Ovary (tissue), 9 donors: ENCODE measurements around the gene PPP2R1B. TPM values are rescaled to one million over a fixed set of nuclear protein-coding genes. Genes with fewer than 3 reads are reported as not detected.

Experiments used
- DNase-seq, 5 donors: peaks; one replicate each; pipeline ENCODE4 v3.0.0-alpha.2; 2019 to 2020
- H3K27ac ChIP-seq, 2 donors: fragments of 200-600 bp; one replicate each; pipeline versions ENCODE4 v1.5.1 to v1.8.0; 2019 to 2022
- H3K27me3 ChIP-seq: fragments of 200-600 bp; one replicate; pipeline ENCODE4 v1.8.0; 2022
- H3K36me3 ChIP-seq: fragments of 200-600 bp; sonication (generic); one replicate; pipeline ENCODE4 v1.5.1; 2019
- H3K4me1 ChIP-seq: one replicate; pipeline ENCODE4 v1.8.1; 2013; ENCODE audit warnings: mild to moderate bottlenecking, moderate library complexity; ENCODE audit not compliant: insufficient read depth
- H3K4me3 ChIP-seq: fragments of 200-600 bp; sonication (generic); one replicate; pipeline ENCODE4 v1.5.1; 2017
- H3K9me3 ChIP-seq, 2 donors: fragments of 200-600 bp in 1 of 2; sonication (generic) in 1 of 2; one replicate each; pipeline versions ENCODE4 v1.5.1 to v1.8.1; 2013 to 2019; ENCODE audit warnings: mild to moderate bottlenecking in 1 of 2, moderate library complexity in 1 of 2
- CTCF ChIP-seq, 3 donors: fragments of 450-650 bp in 2 of 3; fragments of 200-600 bp in 1 of 3; IDR thresholded peaks; one replicate each; pipeline versions ENCODE4 v1.5.1 to v1.8.0; 2016 to 2022; ENCODE audit warnings: antibody characterized with exemption in 3 of 3, mild to moderate bottlenecking in 1 of 3
- EP300 ChIP-seq: sonication (generic); formaldehyde crosslinking; IDR thresholded peaks from one replicate; pipeline ENCODE4 v1.6.1; 2017; ENCODE audit warnings: antibody characterized with exemption
- POLR2A ChIP-seq: fragments of 450-650 bp; IDR thresholded peaks from one replicate; pipeline ENCODE4 v1.6.1; 2017; ENCODE audit warnings: antibody characterized with exemption, mild to moderate bottlenecking, moderate library complexity
- WGBS, 3 donors: extraction: QIAGEN DNeasy Blood & Tissue Kit in 1 of 3; methylation state at CpG; one replicate each; pipeline versions ENCODE4 v1.1.5 to v1.1.7; 2013 to 2017; 5-methylcytosine and 5-hydroxymethylcytosine counted together
- intact Hi-C, 4 donors: fragments of 100-400 bp; cut with DNase I; formaldehyde crosslinking; loops; one replicate each; pipeline versions ENCODE4 v1.11.0 to v1.15.1; 2022 to 2023
- polyA plus RNA-seq, 2 donors: library from polyadenylated mRNA; stranded (reverse); fragments of 200-250 nt in 1 of 2; fragments of 350-450 nt in 1 of 2; fragmentation: Illumina TruSeq in 1 of 2; extraction: RNeasy Lipid Tissue Mini Kit (QIAGEN cat#74804) in 1 of 2; gene quantifications; one replicate each; pipeline ENCODE4 v1.2.3, GENCODE V29; 2013 to 2014
- total RNA-seq, 7 donors: library from RNA; depleted of rRNA in 2 of 7; stranded (reverse); fragments of >200 nt in 2 of 7; fragmentation: NEBNext Ultra II Directional in 3 of 7; extraction: Animal tissue kit (Norgen Biotek cat#: 25700) in 3 of 7; gene quantifications; one replicate each; pipeline versions ENCODE4 v1.1.0 to v1.2.4, GENCODE V29; 2016 to 2023
- donor health status: DM: no; HTN: no; CAD: no; lungs with moderate emphysema.
- donor health status: DM: no; HTN: no; CAD: no.
- donor health status: Bipolar disorder and iron deficiency.
- donor health status: DM: yes; HTN: yes; CAD: no.
- donor health status: DM: no; HTN: no; CAD: no.
- donor health status: DM: yes; HTN: yes; CAD: no.

The PPP2R1B gene
- total and polyA plus RNA-seq, 9 donors: 9.8 to 36.4 (median 25.1) TPM

- intact Hi-C loops: no loop called here
- TF ChIP-seq CTCF (IDR thresholded peaks at IDR 0.05) (no peak), EP300 (no peak), POLR2A (no peak)
These were observed 85.6 kb downstream of the PPP2R1B start for GRCh38 chr11:111680486-111681175.

More at GRCh38 chr11:111680486-111681175, 85.6 kb downstream of the PPP2R1B start:
- H3K9me3 ChIP-seq: no peaks in the 10 kb centered on the region
- H3K4me1 ChIP-seq: no peaks in the 10 kb centered on the region
- 75 to 82% (median 80%) methylated on average over 3 of the region's 3 CpGs for WGBS, 3 donors
- DNase-seq: no peak
- no peaks in the 10 kb centered on the region for H3K27me3 ChIP-seq
- H3K36me3 ChIP-seq: no peaks in the 10 kb centered on the region
- H3K27ac ChIP-seq: no peak overlapping the region
- H3K4me3 ChIP-seq: no peak overlapping the region

Other genes starting within 250 kb of the PPP2R1B start
- gene LAYN, start 225.7 kb downstream of the PPP2R1B start, total RNA-seq: 10 to 100 TPM; 17.8 to 45.7 (median 29.1) TPM
- gene LAYN, start 225.7 kb downstream of the PPP2R1B start, polyA plus RNA-seq: 10 to 100 TPM; 24.8 to 40.6 TPM
- 10 to 100 TPM; 16.0 to 50.5 (median 27.4) TPM for gene SIK2, start 163.9 kb downstream of the PPP2R1B start, total RNA-seq
- 10 to 100 TPM; 13.7 to 26.8 TPM for gene SIK2, start 163.9 kb downstream of the PPP2R1B start, polyA plus RNA-seq
- 10 to 100 TPM; 24.4 to 39.9 (median 29.3) TPM for gene ALG9, start 105.2 kb upstream of the PPP2R1B start, total RNA-seq
- gene ALG9, start 105.2 kb upstream of the PPP2R1B start, polyA plus RNA-seq: 10 to 100 TPM; 12.0 to 43.5 TPM
- gene FDXACB1, start 112.8 kb upstream of the PPP2R1B start, total RNA-seq: 1 to 10 TPM; 1.3 to 2.9 (median 1.8) TPM
- gene FDXACB1, start 112.8 kb upstream of the PPP2R1B start, polyA plus RNA-seq: 1 to 10 TPM; 1.4 to 2.8 TPM
- 10 to 100 TPM; 11.6 to 40.9 (median 21.4) TPM for gene CFAP68, start 113.2 kb upstream of the PPP2R1B start, total RNA-seq
- 10 to 100 TPM; 28.6 to 70.1 TPM for gene CFAP68, start 113.2 kb upstream of the PPP2R1B start, polyA plus RNA-seq
- 100 to 1,000 TPM in 1 of 7 donors, 10 to 100 TPM in 6; 22.7 to 121 (median 72.5) TPM for gene CRYAB, start 145.4 kb upstream of the PPP2R1B start, total RNA-seq
- gene CRYAB, start 145.4 kb upstream of the PPP2R1B start, polyA plus RNA-seq: 100 to 1,000 TPM in 1 of 2 donors, 10 to 100 TPM in 1; 69.2 to 301 TPM
- gene HSPB2, start 146.3 kb upstream of the PPP2R1B start, total RNA-seq: 10 to 100 TPM in 1 of 7 donors, 1 to 10 TPM in 4, under 1 TPM in 1, not detected in 1; 0.34 to 10.3 (median 7.6) TPM
- 10 to 100 TPM in 1 of 2 donors, 1 to 10 TPM in 1; 5.0 to 11.8 TPM for gene HSPB2, start 146.3 kb upstream of the PPP2R1B start, polyA plus RNA-seq
- 1 to 10 TPM in 6 of 7 donors, not detected in 1; 1.3 to 5.9 (median 1.9) TPM for gene C11orf52, start 152.5 kb upstream of the PPP2R1B start, total RNA-seq
- 1 to 10 TPM; 2.4 to 3.7 TPM for gene C11orf52, start 152.5 kb upstream of the PPP2R1B start, polyA plus RNA-seq
- gene DIXDC1, start 171.0 kb upstream of the PPP2R1B start, total RNA-seq: 10 to 100 TPM; 17.0 to 25.4 (median 23.7) TPM
- gene DIXDC1, start 171.0 kb upstream of the PPP2R1B start, polyA plus RNA-seq: 10 to 100 TPM; 10.3 to 37.9 TPM